HCT116 (cell line): ENCODE data around the gene STEAP4.

Experiments
- CTCF ChIP-seq, 3 experiments: fragments of 200-600 bp in 1 of 3; sonication (generic) in 1 of 3; IDR thresholded peaks in 2 of 3; conservative IDR thresholded peaks in 1 of 3; 2 replicates each; pipeline ENCODE4 v1.5.1; 2012 to 2017; ENCODE audit warnings: low read depth in 2 of 3, low read length in 2 of 3, antibody characterized with exemption in 1 of 3, borderline replicate concordance in 1 of 3, control low read depth in 1 of 3, mild to moderate bottlenecking in 1 of 3, mixed read lengths in 1 of 3, mixed run types in 1 of 3, moderate library complexity in 1 of 3; ENCODE audit not compliant: insufficient read depth in 1 of 3
- EZH2 ChIP-seq: fragments of 200-600 bp; sonication (generic); IDR thresholded peaks from 2 replicates; pipeline ENCODE4 v1.6.1; 2017; ENCODE audit warnings: antibody characterized with exemption, mixed run types
- EZH2phosphoT487 ChIP-seq: fragments of 200-600 bp; IDR thresholded peaks from 2 replicates; pipeline ENCODE4 v1.6.1; 2018; ENCODE audit warnings: antibody characterized with exemption, borderline replicate concordance
- POLR2A ChIP-seq: IDR thresholded peaks from 2 replicates; pipeline ENCODE4 v1.7.0; 2011; ENCODE audit warnings: borderline replicate concordance; ENCODE audit not compliant: insufficient read depth, insufficient read length; ENCODE audit errors: extremely low read depth
- POLR2AphosphoS5 ChIP-seq: IDR thresholded peaks from 2 replicates; pipeline ENCODE4 v1.6.1; 2011; ENCODE audit warnings: mild to moderate bottlenecking, low read depth, low read length, moderate library complexity
- REST ChIP-seq: IDR thresholded peaks from 2 replicates; pipeline ENCODE4 v1.6.1; 2012; ENCODE audit warnings: low read depth
- SP1 ChIP-seq: IDR thresholded peaks from 2 replicates; pipeline ENCODE4 v1.6.1; 2012; ENCODE audit warnings: low read depth
- TCF7L2 ChIP-seq: IDR thresholded peaks from 2 replicates; pipeline ENCODE4 v1.7.0; 2011; ENCODE audit warnings: borderline replicate concordance, inconsistent platforms; ENCODE audit not compliant: insufficient read depth, insufficient read length; ENCODE audit errors: extremely low read depth
- YY1 ChIP-seq: IDR thresholded peaks from 2 replicates; pipeline ENCODE4 v1.6.1; 2011; ENCODE audit warnings: low read length, low read depth, moderate library complexity, mild to moderate bottlenecking; ENCODE audit not compliant: insufficient replicate concordance; ENCODE audit errors: extremely low read depth
- ZBTB33 ChIP-seq: IDR thresholded peaks from 2 replicates; pipeline ENCODE4 v1.6.1; 2011; ENCODE audit warnings: mild to moderate bottlenecking, low read length, moderate library complexity; ENCODE audit not compliant: insufficient replicate concordance; ENCODE audit errors: extremely low read depth
- ZFX ChIP-seq: fragments of 450-650 bp; IDR thresholded peaks from 2 replicates; pipeline ENCODE4 v1.6.1; 2017

GRCh38 chr7:88243345-88243909 lies 63.3 kb downstream of the STEAP4 start:
- no peak for TF ChIP-seq TCF7L2
- peak; percentile 66 to 95 (median 90) for TF ChIP-seq CTCF (IDR thresholded peaks at IDR 0.05 in 2 of 3, conservative IDR thresholded peaks at IDR 0.05 in 1 of 3; ENCODE audit: borderline replicate concordance in 1 of 3, insufficient read depth in 1 of 3, low read depth in 2 of 3, low read length in 2 of 3)
- TF ChIP-seq POLR2AphosphoS5, result no peak
- TF ChIP-seq POLR2A, result no peak
- TF ChIP-seq ZBTB33, result no peak
- no peak for TF ChIP-seq EZH2
- no peak for TF ChIP-seq REST
- TF ChIP-seq ZFX, result no peak
- no peak for TF ChIP-seq EZH2phosphoT487
- TF ChIP-seq YY1, result no peak
- TF ChIP-seq SP1, result no peak
